Lower leg skin (tissue), 3 donors: ENCODE measurements around the gene KPNA3.

ENCODE experiments used
- CTCF ChIP-seq, 3 donors: fragments of 450-650 bp; IDR thresholded peaks; one replicate each; pipeline ENCODE4 v1.5.1; 2016; ENCODE audit warnings: antibody characterized with exemption in 3 of 3, mild to moderate bottlenecking in 3 of 3, moderate library complexity in 2 of 3
- POLR2A ChIP-seq, 2 donors: fragments of 450-650 bp; IDR thresholded peaks; one replicate each; pipeline ENCODE4 v1.6.1; 2016 to 2017; ENCODE audit warnings: antibody characterized with exemption in 2 of 2, mild to moderate bottlenecking in 1 of 2, moderate library complexity in 1 of 2

GRCh38 chr13:49774376-49775005, 18.0 kb downstream of the KPNA3 start:
- TF ChIP-seq CTCF (IDR thresholded peaks at IDR 0.05) (no peak), POLR2A (IDR thresholded peaks at IDR 0.05) (no peak)
